Gastroesophageal sphincter (tissue), 4 donors: ENCODE results near the gene KCNF1. TPM values are rescaled to one million over a fixed set of nuclear protein-coding genes. Genes with fewer than 3 reads are reported as not detected.

Experiments used
- ATAC-seq: fragments of 150-250 bp; one replicate; pipeline ENCODE4 v1.9.1; 2016; ENCODE audit warnings: mild to moderate bottlenecking, moderate library complexity
- H3K27ac ChIP-seq, 4 donors: fragments of 200-600 bp; sonication (generic) in 3 of 4; 1 replicate in 3 of 4; 2 replicates in 1 of 4; pipeline ENCODE4 v1.5.1; 2016 to 2019
- H3K27me3 ChIP-seq: fragments of 200-600 bp; sonication (generic); one replicate; pipeline ENCODE4 v1.5.1; 2019
- H3K36me3 ChIP-seq, 2 donors: fragments of 200-600 bp; sonication (generic); one replicate each; pipeline ENCODE4 v1.5.1; 2019; ENCODE audit warnings: control low read depth in 1 of 2
- H3K4me1 ChIP-seq, 3 donors: fragments of 200-600 bp; sonication (generic); 1 replicate in 2 of 3; 2 replicates in 1 of 3; pipeline ENCODE4 v1.5.1; 2016 to 2019; ENCODE audit warnings: control low read depth in 2 of 3
- H3K4me3 ChIP-seq, 2 donors: fragments of 200-600 bp; sonication (generic); one replicate each; pipeline ENCODE4 v1.5.1; 2019; ENCODE audit warnings: mild to moderate bottlenecking in 1 of 2, moderate library complexity in 1 of 2
- H3K9me3 ChIP-seq, 3 donors: fragments of 200-600 bp; sonication (generic); one replicate each; pipeline ENCODE4 v1.5.1; 2017 to 2019; ENCODE audit warnings: control low read depth in 2 of 3
- CTCF ChIP-seq, 4 experiments: fragments of 200-600 bp in 2 of 4; fragments of 450-650 bp in 2 of 4; sonication (generic) in 1 of 4; IDR thresholded peaks; one replicate each; pipeline ENCODE4 v1.5.1; 2017 to 2019; ENCODE audit warnings: antibody characterized with exemption in 4 of 4, mild to moderate bottlenecking in 2 of 4, moderate library complexity in 2 of 4
- EP300 ChIP-seq: sonication (generic); formaldehyde crosslinking; IDR thresholded peaks from one replicate; pipeline ENCODE4 v1.6.1; 2017; ENCODE audit warnings: antibody characterized with exemption, mild to moderate bottlenecking
- POLR2A ChIP-seq, 2 donors: fragments of 450-650 bp; IDR thresholded peaks; one replicate each; pipeline ENCODE4 v1.6.1; 2017; ENCODE audit warnings: antibody characterized with exemption in 2 of 2, mild to moderate bottlenecking in 2 of 2, moderate library complexity in 1 of 2
- POLR2AphosphoS5 ChIP-seq: sonication (generic); formaldehyde crosslinking; IDR thresholded peaks from one replicate; pipeline ENCODE4 v1.6.1; 2017; ENCODE audit warnings: antibody characterized with exemption
- WGBS, 2 donors: methylation state at CpG; one replicate each; pipeline ENCODE4 v1.1.5; 2018; ENCODE audit warnings: low coverage in 1 of 2; 5-methylcytosine and 5-hydroxymethylcytosine counted together
- total RNA-seq, 4 donors: library from RNA; depleted of rRNA; stranded (reverse); fragments of >200 nt; gene quantifications; one replicate each; pipeline ENCODE4 v1.1.0, GENCODE V29; 2016

The KCNF1 gene
- total RNA-seq, 4 donors from 2014 or later, result 6.1 to 47.7 (median 29.1) TPM; not detected in 1

GRCh38 chr2:10892796-10893350 is 18.9 kb upstream of the KCNF1 start:
- no peak overlapping the region for H3K4me3 ChIP-seq
- H3K4me1 ChIP-seq, result no peaks in the 10 kb centered on the region
- no peaks in the 10 kb centered on the region for H3K9me3 ChIP-seq
- no peak overlapping the region for H3K27ac ChIP-seq
- TF ChIP-seq EP300 (no peak), POLR2AphosphoS5 (no peak), CTCF (IDR thresholded peaks at IDR 0.05) (no peak), POLR2A (IDR thresholded peaks at IDR 0.05) (no peak)
- ATAC-seq, result no peak
- 80% methylated on average over 1 of the region's 5 CpGs; no CpG with 5 or more reads in 1 of the 2 donors for WGBS, 2 donors
- H3K36me3 ChIP-seq, result no peaks in the 10 kb centered on the region
- peaks cover 8% of the 10 kb centered on the region for H3K27me3 ChIP-seq

- no peaks in the 10 kb centered on the region for H3K4me1 ChIP-seq
- TF ChIP-seq CTCF (IDR thresholded peaks at IDR 0.05) (no peak), POLR2AphosphoS5 (no peak), EP300 (no peak)
- H3K36me3 ChIP-seq, result no peaks in the 10 kb centered on the region
- H3K27ac ChIP-seq, result no peak overlapping the region
- H3K9me3 ChIP-seq, result no peaks in the 10 kb centered on the region
- H3K4me3 ChIP-seq, result no peak overlapping the region
- no peak for ATAC-seq
- peaks cover 8% of the 10 kb centered on the region for H3K27me3 ChIP-seq
- WGBS, 2 donors, result 51 to 72% methylated on average over 3 of the region's 4 CpGs
Measured at GRCh38 chr2:10894264-10894935, 17.3 kb upstream of the KCNF1 start.

GRCh38 chr2:10895231-10895630 is 16.5 kb upstream of the KCNF1 start:
- H3K4me3 ChIP-seq, result no peak overlapping the region
- no peak for TF ChIP-seq POLR2A (IDR thresholded peaks at IDR 0.05)
- TF ChIP-seq EP300, result no peak
- TF ChIP-seq POLR2AphosphoS5, result no peak
- no peak for TF ChIP-seq CTCF (IDR thresholded peaks at IDR 0.05)
- H3K4me1 ChIP-seq, result no peaks in the 10 kb centered on the region
- WGBS, 2 donors, result 75 to 100% methylated on average over 1 of the region's 2 CpGs
- H3K9me3 ChIP-seq, result no peaks in the 10 kb centered on the region
- H3K27ac ChIP-seq, result no peak overlapping the region
- ATAC-seq, result no peak
- no peaks in the 10 kb centered on the region for H3K36me3 ChIP-seq
- H3K27me3 ChIP-seq, result peaks cover 2% of the 10 kb centered on the region

GRCh38 chr2:10897956-10898355 is 13.8 kb upstream of the KCNF1 start:
- peaks cover 4% of the 10 kb centered on the region for H3K27me3 ChIP-seq
- no peak overlapping the region for H3K27ac ChIP-seq
- no peak for ATAC-seq
- WGBS, 2 donors, result 58% methylated on average over 3 of the region's 4 CpGs; no CpG with 5 or more reads in 1 of the 2 donors
- H3K9me3 ChIP-seq, result no peaks in the 10 kb centered on the region
- TF ChIP-seq EP300 (no peak), POLR2AphosphoS5 (no peak)
- H3K4me1 ChIP-seq, result no peaks in the 10 kb centered on the region
- H3K4me3 ChIP-seq, result no peak overlapping the region
- no peaks in the 10 kb centered on the region for H3K36me3 ChIP-seq

- Histone ChIP-seq H3K27ac (no peak overlapping the region), H3K36me3 (no peaks in the 10 kb centered on the region), H3K27me3 (peaks cover 4% of the 10 kb centered on the region), H3K4me1 (no peaks in the 10 kb centered on the region), H3K4me3 (no peak overlapping the region), H3K9me3 (no peaks in the 10 kb centered on the region)
- no peak for ATAC-seq
- 89 to 93% methylated on average over 6 to 9 of the region's 10 CpGs for WGBS, 2 donors
- TF ChIP-seq CTCF (IDR thresholded peaks at IDR 0.05) (peak in 1 of 4 experiments; percentile 25), EP300 (no peak)
Measured at GRCh38 chr2:10900216-10901109, 11.3 kb upstream of the KCNF1 start.
